Measurements from ENCODE around the gene PTGFRN.

DNA sequence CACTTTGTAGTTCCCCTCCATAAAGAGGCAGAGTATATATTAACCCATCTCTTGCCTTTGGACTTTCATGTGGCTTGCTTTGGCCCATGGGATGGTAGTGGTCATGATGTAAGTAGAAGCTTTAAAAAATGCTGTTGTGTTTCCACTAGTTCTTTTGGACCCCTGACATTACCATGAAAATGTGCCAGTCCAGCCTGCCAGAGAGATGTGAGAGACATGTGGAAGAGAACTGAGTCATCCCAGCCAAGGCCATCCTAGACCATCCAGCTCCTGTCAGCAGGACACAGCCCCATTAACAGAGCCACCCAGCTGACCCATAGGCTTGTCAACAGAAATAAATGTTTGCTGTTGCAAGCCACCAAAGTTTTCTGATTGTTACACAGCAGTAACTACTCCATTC is 87.9 kb downstream of the PTGFRN start:
- no peak for TF ChIP-seq CTCF (IDR thresholded peaks at IDR 0.05 in 2 of 3, conservative IDR thresholded peaks at IDR 0.05 in 1 of 3; ENCODE audit: insufficient read depth in 2 of 3, low read depth in 1 of 3, low read length in 3 of 3)
- TF ChIP-seq ATF7 (IDR thresholded peaks at IDR 0.05), result no peak
- TF ChIP-seq MAFK (IDR thresholded peaks at IDR 0.05; ENCODE audit: low read length), result no peak
- TF ChIP-seq NRF1 (conservative IDR thresholded peaks at IDR 0.05 in 1 of 2, IDR thresholded peaks at IDR 0.05 in 1 of 2), result no peak
- TF ChIP-seq POLR2A (conservative IDR thresholded peaks at IDR 0.05), result no peak
